GM21825 (cell line): ENCODE measurements around the gene SEC14L6.
"Not testable (repeated sequence)": the region's sequence is repeated elsewhere in the genome, so short reads cannot be mapped to it uniquely, and the experiment has no call there.

Experiments
- ATAC-seq: cut with Tn5 transposase; IDR thresholded peaks from one replicate; pipeline ENCODE4 v1.9.1; 2021; ENCODE audit warnings: mild to moderate bottlenecking, moderate library complexity; ENCODE audit not compliant: unreplicated experiment

Gene SEC14L6

DNA sequence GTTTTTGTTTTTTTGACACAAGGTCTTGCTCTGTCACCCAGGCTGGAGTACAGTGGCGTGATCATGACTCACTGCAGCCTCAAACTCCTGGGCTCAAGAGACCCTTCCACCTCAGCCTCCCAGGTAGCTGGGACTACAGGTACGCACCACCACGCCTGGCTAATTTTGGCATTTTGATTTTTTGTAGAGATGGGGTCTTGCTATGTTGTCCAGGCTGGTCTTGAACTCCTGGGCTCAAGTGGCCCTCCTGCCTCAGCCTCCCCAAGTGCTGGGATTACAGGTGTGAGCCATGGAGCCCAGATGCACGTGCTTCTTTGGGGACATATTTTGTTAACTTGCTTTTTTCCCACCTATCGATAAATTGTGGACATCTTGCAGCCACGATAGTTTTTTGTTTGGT lies 20.7 kb upstream of the SEC14L6 start:
- not testable (repeated sequence) for ATAC-seq

DNA sequence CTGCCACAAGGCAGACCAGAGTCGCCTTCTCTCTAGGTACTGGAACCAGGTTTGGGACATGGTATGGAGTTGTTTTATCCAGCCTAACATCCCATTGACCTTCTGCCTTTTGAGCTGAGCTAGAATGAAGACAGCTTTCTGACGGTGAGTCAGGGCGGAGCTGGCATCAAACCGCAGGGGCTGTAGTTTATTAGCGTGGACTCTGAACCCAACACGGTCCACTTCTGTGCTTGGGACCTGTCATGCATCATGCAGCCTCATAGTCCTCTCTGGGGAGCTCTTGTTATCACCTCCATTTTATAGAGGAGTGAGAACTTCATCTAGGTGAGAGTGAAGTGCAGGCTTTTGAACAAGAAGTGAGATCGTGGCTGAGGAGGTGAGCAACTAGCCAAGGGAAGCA lies 19.6 kb upstream of the SEC14L6 start:
- ATAC-seq = no peak

DNA sequence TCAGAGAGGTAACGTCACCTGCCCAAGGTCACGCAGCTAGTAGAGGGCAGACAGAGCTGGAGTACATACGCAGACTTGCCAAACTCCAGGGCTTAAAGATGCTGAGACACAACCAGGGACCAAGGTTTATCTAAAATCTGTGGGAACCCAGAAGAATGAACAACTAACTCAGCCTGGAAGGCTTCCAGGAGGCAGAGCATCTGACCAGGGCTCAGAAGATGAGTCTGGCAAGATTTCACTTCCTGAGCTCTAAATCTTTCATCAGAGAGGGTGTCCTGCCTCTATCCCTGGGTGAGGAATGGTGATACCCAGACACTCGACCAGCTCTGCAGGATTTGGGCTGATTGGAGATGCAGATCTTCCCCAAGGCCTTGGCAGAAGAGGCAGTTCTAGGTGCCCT lies 18.8 kb upstream of the SEC14L6 start:
- ATAC-seq = no peak

DNA sequence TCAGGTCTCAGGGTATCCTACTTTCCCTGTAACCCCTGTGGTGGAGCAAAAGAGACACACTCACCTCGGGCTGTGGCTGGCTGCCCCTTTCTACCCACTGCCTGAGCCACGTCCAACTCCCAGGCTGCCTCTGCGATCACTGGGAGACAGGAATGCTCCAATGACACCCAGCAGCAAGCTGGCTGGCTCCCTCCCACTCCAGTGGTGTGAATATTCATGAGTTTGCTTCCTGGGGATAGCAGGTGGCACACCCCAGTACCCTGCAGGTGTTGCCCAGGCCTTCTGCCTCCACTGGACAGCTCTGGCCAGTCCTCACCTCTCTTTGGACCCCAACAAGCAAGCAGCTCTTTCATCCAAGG lies 18.2 kb upstream of the SEC14L6 start:
- no peak for ATAC-seq

DNA sequence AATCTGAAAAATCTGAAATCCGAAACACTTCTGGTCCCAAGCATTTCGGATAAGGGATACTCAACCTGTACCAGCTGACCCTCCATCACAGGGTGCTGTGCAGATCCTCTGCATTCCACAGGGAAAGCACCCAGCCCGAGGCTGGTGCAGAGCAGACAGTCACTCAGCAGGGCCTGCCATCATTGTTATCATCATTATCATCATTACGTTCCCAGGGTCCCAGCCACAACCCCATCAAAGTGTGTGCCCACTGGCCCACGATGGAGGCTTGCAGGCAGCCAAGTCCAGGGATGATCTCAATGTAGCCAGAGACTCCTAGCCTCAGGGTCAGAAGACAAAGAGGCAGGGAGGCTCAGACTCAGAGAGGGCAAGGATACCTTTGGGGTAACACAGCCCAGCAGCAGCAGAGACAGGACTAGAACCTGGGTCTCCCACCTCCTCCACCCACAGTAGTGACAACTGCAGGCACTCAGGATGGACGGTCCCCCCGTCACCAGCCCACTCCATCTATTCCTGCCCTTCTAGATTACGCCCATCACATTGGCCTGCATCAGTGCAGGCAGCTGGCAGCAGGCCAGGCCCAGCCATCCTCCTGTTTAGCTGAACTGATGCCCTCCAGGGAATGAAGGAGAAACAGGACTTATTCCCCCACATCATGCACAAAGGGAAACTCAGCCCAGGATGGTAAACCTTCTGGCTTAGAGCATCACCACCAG lies 17.7 kb upstream of the SEC14L6 start:
- ATAC-seq = no peak

DNA sequence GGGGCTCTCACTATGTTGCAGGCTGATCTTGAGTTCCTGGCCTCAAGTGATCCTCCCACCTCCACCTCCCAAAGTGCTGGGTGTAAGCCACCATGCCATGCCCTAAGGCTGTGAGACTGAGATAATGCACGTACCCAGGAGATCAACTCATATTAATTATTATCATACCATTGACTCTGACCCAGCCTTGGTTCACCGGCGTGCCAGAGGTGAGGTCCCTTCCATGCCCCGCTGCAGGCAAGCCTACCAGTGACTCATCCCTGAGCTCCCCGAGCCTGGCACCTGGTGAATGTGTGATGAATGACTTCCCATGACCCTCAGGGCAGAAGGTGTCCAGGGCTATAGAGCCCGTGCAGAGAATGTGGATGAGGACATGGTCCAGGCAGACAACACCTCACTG lies 15.8 kb upstream of the SEC14L6 start:
- no peak for ATAC-seq

DNA sequence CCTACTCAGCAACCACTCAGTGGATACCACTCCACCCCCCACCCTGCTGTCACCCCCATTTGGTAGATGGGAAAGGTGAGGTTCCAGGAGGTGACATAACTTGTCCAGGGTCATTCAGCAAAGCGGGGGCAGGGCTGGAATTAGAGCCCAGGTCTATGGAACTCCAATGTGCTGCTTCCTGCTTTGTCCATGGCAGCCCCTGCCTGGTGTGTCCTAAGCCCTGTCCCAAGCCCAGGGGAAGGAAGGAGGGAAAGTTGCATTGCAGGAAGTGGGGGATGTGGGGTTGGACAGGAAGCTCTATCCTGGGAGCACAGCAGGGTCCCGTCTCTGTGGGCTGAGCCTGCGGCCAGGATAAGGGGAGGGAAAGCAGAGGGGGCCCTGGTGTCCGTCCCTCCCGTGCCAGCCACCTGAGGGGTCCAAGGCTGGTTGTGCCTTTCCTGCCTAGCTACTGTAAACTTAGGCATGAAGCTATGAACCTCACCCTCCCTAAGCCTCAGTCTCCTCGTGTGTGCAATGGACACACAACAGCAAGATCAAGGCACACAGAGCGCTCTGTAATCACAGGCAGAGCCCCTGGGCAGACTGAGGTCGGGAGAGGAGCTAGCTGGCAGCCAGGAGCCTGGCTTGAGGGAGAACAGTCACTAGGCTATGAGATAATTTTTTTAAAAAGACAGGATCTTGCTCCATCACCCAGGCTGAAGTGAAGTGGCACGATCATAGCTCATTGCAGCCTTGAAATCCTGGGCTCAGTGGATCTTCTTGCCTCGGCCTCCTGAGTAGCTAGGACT lies 15.1 kb upstream of the SEC14L6 start:
- no peak for ATAC-seq

DNA sequence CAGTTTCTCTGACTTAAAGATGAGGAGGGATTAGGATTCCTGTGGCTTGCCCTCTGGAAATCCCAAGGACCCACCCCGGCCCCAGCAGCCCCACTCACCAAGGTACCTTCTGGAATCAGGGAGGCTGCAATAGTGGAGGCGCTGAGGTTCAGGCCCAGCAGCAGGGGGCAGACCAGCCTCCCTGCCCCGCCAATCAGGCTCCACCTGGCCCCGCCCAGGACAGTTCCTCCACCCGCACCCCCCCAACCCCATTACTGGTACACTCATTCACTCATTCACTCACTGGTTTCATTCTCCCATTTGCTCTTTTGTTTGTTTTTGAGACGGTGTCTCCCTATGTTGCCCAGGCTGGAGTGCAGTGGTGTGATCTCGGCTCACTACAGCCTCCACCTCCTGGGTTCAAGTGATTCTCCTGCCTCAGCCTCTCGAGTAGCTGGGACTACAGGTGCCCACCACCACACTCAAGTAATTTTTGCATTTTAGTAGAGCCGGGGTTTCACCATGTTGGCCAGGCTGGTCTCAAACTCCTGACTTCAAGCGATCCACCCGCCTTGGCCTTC lies 14.2 kb upstream of the SEC14L6 start:
- ATAC-seq = not testable (repeated sequence)

DNA sequence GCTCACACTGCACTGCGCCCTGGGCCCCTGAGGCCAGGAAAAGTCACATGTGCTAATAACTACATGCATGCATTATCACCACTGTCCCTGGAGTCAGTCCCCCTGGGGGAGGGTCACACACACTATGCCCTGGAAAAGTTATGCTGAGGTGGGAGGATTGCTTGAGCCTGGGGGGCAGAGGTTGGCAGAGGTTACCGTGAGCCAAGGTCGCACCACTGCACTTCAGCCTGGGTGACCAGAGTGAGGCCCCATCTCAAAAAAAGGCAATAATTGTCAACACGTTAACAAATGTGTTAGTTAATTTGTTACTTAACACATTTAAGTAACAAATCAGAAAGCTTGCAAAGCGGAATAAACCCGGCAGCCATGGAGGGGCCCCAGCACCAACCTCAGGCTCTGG lies 13.3 kb upstream of the SEC14L6 start:
- ATAC-seq = no peak

DNA sequence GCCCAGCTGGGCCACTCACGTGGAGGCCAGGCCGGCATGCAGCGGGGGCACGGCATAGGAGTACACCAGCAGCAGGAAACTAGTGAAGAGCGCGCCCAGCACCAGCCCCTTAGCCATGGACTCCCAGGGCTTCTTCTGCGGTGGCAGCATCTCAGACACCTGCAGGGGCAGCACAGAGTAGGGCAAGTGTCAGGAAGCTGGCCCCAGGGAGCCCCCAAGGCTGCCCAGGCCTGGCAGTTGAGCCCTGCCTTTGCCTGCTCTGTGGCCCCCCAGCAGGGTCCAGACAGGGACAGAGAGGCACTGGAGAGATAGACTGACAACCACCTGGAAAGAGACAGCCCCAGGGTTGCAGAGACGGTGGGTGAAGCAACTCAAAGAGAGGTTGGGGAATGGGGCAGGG lies 10.7 kb upstream of the SEC14L6 start:
- no peak for ATAC-seq

DNA sequence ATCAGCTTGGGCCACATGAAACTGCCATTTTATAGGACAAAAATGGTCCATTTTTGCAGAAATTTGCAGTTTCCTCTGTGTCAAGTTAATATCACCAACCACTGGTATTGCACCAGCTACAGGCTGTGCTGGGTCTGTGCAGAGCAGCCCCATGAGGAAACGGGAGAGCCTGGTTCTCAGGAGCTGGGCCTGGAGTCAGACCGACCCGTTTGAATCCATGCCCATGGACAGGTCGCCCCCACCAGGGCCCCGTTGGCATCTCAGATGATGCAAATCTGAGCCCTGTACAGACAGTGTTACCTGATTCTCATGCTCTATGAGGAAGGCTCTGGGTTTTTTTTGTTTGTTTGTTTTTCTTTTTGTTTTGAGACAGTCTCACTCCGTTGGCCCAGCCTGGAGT lies 9.8 kb upstream of the SEC14L6 start:
- ATAC-seq = no peak

DNA sequence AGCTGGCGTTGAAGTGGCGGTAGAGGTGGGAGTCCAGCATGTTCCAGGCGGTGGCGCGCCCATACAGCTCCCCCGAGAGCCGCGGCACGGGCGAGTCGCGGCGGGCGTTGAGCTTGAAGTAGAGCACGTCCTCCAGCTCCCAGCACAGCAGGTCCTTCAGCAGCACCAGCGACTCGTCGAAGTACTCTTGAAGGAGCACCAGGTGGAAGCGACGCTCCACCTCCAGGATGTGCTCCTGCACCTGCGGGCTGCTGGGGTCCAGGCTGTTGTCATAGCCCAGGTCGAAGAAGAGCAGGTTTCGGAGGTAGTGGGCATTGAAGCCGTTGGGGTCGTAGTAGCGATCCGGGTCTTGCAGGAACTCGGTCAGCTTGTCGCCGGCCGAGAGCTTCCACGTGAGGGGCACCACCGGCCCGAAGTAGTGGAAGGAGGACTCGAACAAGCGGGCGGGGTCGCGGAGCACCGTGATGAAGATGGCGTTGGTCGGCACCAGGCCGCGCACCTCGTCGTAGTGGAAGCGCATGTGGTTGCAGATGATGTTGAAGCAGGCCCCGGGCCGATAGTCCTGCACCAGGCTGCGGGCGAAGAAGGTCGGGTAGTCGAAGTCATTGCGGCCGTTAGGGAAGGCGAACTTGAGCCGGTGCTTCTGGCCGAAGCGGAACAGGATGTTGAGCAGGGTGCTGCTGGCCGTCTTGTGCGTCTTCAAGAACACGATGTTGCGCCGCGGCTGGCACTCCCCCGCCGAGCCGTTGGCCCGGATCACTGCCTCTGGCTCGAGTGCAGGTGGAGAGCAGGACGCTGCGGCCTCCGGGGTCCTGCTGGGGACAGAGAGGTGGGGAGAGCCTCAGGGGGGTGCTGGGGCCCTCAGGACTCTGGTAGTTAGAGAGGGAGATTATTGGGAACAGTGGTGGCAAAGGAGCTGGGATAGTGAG lies 9.0 kb upstream of the SEC14L6 start:
- ATAC-seq = no peak

DNA sequence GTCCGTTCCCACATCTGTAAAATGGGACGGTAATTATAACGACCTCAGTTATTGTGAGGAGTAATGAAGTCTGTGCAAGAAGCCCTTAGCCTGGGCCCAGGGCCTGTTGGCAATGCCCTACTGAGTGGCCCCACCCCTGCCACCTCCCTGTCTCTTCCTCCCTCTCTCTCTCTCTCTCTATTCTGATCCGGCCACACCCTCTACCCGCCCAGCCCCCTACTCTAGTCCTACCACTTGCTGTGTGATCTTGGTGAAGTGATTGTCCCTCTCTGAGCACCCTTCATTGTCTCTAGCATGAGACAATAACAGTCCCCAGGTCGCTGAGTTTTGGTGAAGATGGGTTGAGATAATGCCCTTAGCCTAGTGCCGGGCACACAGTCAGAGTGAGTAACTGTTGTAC lies 7.4 kb upstream of the SEC14L6 start:
- no peak for ATAC-seq

DNA sequence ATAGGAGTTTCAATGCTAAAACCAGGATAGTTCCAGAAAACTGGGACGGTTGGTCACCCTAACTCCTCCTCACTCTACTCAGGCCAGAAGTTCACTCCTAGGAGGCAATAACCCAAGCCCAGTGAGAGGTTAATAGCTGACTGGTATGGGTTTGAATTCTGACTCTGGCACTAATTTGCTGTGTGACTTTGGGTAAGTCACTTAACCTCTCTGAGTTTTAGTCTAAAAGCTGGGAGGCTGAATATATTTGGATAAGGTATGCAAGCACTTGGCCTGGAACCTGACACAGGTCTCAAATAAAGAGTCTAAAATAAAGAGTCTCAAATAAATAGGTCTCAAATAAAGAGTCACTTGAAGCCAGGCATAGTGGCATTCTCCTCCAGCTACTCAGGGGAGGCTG lies 6.2 kb upstream of the SEC14L6 start:
- no peak for ATAC-seq

DNA sequence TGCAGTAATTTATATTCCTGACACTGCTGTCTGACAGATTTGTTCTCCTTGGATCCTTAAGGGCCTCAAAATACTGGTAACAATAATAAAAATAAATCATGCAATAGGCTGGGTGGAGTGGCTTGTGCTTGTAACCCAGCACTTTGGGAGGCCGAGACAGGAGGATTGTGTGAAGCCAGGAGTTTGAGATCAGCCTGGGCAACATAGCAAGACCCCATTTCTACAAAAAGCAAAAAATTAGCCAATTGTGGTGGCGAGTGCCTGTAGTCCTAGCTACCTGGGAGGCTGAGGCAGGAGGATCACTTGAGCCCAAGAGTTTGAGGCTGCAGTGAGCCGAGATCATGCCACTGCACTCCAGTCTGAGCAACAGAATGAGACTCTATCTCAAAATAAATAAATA lies 5.3 kb upstream of the SEC14L6 start:
- not testable (repeated sequence) for ATAC-seq

DNA sequence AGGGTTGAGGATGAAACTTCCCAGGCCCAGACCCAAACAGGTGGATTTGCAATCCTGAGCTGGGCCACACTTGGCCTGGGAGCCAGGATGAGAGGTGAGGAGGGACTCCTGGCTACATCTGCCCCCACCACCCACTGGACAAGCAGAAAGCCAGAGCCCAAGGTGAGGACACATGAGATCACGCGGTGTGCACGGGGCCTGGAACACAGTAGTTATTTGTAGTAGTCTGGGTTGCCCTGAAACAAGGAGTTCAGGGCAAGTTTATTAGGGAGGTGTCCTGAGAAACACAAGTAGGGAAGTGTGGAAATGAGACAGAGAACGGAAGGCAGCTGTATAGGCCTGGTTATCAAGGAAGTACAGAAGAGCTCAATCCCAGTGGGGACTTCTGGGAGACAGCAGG lies 647 bp upstream of the SEC14L6 start:
- ATAC-seq = no peak

DNA sequence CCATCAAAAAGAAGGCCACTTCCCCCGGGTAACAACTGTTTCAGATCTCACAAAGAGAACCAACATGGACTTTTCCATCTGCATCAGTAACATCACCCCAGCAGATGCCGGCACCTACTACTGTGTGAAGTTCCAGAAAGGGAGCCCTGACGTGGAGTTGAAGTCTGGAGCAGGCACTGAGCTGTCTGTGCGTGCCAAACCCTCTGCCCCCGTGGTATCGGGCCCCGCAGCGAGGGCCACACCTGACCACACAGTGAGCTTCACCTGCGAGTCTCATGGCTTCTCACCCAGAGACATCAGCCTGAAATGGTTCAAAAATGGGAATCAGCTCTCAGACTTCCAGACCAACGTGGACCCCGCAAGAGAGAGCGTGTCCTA lies 3.7 kb downstream of the SEC14L6 start:
- no peak for ATAC-seq

DNA sequence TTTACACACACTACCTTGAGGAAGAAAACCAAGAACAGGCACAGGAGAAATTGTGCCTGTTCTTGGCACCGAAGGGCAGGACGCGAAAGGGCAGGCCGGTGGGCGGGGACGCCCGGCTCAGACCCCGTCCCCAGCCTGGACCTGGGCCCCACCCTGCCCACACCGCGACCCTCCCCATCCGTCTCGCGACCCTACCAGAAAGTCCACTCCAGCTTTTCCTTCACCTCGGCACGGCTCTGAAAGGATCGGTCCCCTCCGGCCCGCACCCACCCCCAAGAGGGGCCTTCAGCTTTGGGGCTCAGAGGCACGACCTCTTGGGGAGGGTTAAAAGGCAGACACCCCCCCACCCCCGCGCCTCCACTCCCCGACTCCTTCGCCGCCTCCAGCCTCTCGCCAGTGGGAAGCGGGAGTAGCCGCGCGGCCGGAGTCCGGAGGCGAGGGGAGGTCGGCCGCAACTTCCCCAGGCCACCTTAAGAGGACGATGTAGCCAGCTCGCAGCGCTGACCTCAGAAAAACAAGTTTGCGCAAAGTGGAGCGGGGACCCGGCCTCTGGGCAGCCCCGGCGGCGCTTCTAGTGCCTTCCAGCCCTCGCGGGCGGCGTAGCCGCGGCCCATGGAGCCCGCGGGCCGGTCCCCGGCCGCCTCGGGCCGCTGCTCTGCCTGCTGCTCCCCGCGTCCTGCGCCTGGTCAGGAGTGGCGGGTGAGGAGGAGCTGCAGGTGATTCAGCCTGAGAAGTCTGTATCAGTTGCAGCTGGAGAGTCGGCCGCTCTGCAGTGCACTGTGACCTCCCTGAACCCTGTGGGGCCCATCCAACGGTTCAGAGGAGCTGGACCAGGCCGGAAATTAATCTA lies 4.4 kb downstream of the SEC14L6 start:
- ATAC-seq = no peak

DNA sequence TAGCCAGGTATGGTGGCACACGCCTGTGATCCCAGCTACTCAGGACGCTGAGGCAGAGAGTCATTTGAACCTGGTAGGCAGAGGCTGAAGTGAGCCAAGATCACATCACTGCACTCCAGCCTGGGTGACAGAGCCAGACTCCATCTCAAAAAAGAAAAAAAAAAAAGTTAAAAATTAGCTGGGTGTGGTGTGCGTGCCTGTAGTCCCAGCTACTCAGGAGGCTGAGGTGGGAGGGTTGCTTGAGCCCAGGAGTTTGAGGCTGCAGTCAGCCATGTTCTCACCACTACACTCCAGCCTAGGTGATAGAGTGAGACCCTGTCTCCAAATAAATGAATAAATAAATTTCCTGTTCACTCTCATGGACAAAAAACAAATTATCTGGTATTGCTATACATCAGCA lies 5.0 kb downstream of the SEC14L6 start:
- not testable (repeated sequence) for ATAC-seq

DNA sequence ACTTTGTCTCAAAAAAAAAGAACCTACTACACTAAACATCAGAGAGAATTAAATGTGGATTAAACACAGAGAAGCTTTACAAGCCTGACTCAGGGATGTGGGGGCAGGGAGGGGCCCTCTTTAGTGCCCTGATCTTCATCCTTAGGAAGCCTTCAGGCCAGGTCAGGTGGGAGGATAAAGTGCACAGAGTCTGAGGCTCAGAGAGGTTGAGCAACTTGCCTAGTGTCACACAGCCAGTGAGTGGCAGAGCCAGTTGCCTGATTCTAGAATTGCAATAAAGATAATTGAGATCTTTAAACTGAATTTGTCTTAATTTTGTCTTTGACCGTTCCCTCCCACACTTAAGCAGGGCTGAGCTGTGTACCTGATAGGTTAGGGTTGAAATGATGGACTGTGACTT lies 7.2 kb downstream of the SEC14L6 start:
- ATAC-seq = no peak
